Measurements from ENCODE around the gene SPATS2.

The SPATS2 gene

DNA sequence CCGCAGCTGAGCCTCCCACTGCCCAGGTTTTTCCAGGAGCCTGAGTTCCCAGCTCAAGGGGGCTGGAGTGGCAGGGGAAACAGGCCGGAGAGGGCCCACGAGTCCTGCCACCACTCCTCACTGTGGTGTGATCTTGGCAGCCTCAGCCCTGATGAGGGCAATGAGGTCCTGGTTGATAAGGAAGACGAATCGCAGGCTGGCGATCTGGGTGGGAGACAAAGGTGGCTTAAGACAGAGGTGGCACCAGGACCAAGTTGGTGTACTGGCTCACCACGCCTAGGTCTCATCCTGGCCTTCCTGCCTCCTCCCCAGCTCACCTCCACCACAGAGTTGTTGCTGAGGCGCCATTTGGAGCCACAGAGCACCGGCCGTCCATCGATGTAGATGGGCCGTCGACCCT lies 191.3 kb downstream of the SPATS2 start:
- H3K27ac ChIP-seq = no peak overlapping the region
- TF ChIP-seq, protein P1, sequence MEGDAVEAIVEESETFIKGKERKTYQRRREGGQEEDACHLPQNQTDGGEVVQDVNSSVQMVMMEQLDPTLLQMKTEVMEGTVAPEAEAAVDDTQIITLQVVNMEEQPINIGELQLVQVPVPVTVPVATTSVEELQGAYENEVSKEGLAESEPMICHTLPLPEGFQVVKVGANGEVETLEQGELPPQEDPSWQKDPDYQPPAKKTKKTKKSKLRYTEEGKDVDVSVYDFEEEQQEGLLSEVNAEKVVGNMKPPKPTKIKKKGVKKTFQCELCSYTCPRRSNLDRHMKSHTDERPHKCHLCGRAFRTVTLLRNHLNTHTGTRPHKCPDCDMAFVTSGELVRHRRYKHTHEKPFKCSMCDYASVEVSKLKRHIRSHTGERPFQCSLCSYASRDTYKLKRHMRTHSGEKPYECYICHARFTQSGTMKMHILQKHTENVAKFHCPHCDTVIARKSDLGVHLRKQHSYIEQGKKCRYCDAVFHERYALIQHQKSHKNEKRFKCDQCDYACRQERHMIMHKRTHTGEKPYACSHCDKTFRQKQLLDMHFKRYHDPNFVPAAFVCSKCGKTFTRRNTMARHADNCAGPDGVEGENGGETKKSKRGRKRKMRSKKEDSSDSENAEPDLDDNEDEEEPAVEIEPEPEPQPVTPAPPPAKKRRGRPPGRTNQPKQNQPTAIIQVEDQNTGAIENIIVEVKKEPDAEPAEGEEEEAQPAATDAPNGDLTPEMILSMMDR (IDR thresholded peaks at IDR 0.05) = no peak
- no peak for TF ChIP-seq ZFX (IDR thresholded peaks at IDR 0.05; ENCODE audit: borderline replicate concordance)

DNA sequence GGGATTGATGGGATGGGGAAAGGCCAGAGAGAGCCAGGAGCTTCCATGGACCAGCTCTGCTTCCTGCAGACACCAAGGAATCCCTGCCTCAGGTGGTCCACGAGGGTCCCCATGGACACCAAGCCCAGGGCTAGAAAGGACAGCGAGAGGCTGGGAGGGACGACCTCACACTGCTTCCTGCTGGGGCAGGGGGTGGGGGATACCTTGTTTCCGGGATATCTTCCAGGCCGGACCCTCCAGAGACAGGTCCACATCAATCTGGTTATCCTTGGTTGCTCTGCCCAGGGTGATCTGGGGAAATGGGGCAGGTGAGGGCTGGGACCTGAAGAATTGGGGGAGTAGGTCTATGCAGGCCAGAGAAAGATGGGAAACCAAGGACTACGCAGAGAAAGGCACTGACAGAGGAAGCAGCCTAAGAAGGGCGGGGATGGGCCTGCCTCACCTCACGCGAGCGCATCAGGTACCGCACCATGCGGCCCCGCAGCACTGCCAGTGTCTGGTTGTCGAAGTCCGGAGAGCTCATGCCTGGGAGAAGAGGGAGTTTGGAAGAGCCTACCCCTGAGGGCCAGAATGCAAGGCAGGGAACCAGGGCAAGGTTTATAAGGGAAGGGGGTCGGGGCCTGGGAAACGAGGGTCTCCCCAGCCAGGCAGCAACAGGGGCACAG lies 191.9 kb downstream of the SPATS2 start:
- TF ChIP-seq, protein P1 (IDR thresholded peaks at IDR 0.05) = no peak
- TF ChIP-seq ZFX (IDR thresholded peaks at IDR 0.05; ENCODE audit: borderline replicate concordance) = no peak
- H3K27ac ChIP-seq = no peak overlapping the region

DNA sequence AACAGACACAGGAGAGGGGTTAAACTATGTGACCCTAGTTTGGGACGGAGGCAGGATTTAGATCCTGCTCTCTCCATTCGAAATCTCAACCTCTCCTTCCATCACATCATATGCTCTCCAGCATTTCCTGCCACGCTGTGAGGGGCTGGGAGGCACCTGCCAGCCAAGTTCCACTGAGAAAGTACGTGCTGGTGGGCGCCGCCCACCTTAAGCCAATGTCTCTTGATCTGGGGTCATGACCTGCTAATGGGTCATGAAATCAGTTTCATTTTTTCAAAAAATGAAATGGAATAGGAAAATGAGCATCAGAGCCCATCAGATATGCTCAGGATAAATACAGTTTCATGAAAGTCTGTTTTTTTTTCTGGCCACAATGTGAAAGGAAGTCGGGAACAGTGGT lies 193.4 kb downstream of the SPATS2 start:
- TF ChIP-seq ZFX (IDR thresholded peaks at IDR 0.05; ENCODE audit: borderline replicate concordance) = no peak
- TF ChIP-seq, protein P1 (IDR thresholded peaks at IDR 0.05) = no peak
- no peak overlapping the region for H3K27ac ChIP-seq

DNA sequence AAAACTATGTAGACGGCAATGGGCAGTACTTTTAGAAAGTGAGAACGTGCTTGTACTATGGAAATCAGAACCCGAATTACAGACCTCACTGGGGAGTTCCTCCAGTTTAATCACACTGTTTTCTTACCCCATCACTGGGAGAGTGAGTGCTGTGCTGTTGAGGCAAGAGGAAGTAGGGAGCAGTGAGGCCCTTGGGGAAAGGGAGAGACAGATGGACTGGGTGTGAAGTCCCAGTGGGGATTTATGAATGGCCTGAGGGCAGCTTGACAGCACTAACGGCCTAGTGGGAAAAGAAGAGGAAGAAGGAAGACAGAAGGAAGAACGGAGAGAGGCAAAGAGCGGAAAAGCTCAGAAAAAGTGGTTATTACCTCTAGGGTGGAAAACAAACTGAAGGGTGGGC lies 195.0 kb downstream of the SPATS2 start:
- no peak for TF ChIP-seq ZFX (IDR thresholded peaks at IDR 0.05; ENCODE audit: borderline replicate concordance)
- TF ChIP-seq, protein P1 (IDR thresholded peaks at IDR 0.05) = no peak
- H3K27ac ChIP-seq = no peak overlapping the region

DNA sequence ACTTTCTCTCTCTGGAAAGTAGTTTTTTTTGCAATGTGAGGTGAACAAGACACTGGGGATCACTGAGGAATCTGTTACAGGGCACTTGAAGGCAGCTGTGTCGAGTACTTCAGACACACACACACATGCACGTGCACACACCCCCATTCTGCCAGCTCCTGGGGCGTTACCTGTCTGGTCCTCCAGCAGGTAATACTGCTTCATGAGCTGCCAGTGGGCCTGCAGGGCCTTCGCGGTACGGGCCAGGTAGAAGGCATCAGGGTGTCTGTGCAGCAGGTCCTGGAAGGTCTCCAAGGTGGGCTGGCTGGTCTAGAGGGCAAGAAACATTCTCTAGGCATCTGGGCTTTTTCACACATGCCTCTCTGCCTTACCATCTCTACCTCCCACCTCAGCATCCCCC lies 195.6 kb downstream of the SPATS2 start:
- H3K27ac ChIP-seq = no peak overlapping the region
- TF ChIP-seq, protein P1 (IDR thresholded peaks at IDR 0.05) = no peak
- no peak for TF ChIP-seq ZFX (IDR thresholded peaks at IDR 0.05; ENCODE audit: borderline replicate concordance)

DNA sequence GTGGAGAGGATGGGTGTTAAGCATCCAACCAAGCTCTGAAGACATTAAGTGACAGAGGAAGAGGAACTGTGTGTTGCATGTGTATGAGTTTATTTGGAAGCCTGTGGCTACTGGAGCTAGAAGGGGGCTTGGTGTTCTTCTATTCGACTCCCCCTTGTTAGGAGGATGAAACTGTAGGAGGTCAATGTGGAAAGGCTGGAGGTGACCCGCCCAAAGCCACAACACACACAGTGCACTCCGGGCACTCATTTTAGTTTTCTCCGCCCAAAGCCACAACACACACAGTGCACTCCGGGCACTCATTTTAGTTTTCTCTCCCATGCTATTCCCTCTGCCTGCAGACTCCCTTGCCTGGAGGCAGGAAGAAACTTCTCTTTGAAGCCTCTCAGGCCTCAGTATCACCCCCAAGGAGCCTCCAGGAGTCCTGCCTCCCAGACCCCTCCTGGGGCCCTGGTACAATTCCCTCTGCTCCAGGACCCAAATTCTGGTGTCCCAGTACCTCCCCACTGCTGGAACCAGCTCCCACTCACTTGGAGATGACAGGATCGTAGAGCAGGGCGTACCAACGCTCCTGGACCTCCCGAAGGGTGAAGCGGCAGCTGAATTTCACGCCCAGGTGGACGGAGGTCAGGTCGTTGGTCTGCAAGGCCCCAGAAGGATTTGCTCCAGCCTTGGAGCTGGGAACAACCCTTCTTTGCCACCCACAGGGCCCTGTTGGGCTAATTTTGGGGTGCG lies 196.9 kb downstream of the SPATS2 start:
- no peak overlapping the region for H3K27ac ChIP-seq
- TF ChIP-seq ZFX (IDR thresholded peaks at IDR 0.05; ENCODE audit: borderline replicate concordance) = no peak

DNA sequence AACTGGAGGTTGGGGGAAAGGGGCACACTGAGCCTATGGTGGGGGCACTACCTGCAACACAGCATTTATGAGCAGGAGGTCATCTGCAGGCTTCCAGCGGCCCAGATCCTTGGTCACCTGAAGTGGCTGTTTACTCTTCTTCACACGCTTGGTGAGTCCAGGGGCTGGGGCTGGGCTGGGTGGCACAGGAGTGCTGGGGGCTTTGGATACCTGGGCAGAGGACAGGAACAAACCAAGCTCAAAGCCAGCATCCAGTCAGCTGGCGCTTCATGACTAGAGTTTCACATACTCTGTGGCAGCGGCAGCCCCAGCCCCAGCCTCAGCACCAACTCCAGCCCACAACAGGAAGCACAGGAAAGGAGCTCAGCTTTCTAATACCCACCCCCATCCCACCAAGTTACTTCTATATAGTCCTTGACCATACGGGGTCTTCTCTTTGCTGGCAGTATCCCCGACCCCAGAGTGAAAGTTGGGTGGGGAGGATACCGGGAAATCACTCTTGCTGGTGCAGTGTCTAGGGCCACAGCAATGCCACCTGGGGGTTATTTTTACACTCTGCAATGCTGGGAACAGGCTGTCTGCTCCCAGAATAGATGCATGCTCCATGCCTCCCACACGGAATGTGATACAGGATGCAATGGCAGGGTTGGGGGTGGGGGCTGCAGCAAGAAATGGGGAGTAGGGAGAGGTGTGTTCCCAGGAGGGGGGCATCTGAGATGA lies 197.6 kb downstream of the SPATS2 start:
- H3K27ac ChIP-seq = no peak overlapping the region
- TF ChIP-seq ZFX (IDR thresholded peaks at IDR 0.05; ENCODE audit: borderline replicate concordance) = no peak
- TF ChIP-seq, protein P1 (IDR thresholded peaks at IDR 0.05) = no peak
